SK-N-SH treated with all-trans-retinoic acid at 6 μM for 48 hours (cell line): ENCODE measurements around the gene CDKN1A.

ENCODE experiments used
- ARNTL ChIP-seq: fragments of 450-650 bp; formaldehyde crosslinking; IDR thresholded peaks from 2 replicates; pipeline ENCODE4 v1.5.0; 2020; ENCODE audit warnings: low read depth, mild to moderate bottlenecking, moderate library complexity, borderline replicate concordance
- CREB5 ChIP-seq: fragments of 250-450 bp; sonication (Bioruptor Pico); IDR thresholded peaks from 2 replicates; pipeline ENCODE4 v1.5.1; 2020; ENCODE audit warnings: low read depth, mild to moderate bottlenecking, moderate library complexity
- CSDC2 ChIP-seq: fragments of 250-450 bp; sonication (Bioruptor Pico); IDR thresholded peaks from 2 replicates; pipeline ENCODE4 v1.5.0; 2020; ENCODE audit warnings: mild to moderate bottlenecking, moderate library complexity
- CSRNP3 ChIP-seq: fragments of 250-450 bp; sonication (Bioruptor Pico); IDR thresholded peaks from 2 replicates; pipeline ENCODE4 v1.5.1; 2021; ENCODE audit warnings: mild to moderate bottlenecking, moderate library complexity
- ESRRG ChIP-seq: fragments of 250-450 bp; sonication (Bioruptor Pico); IDR thresholded peaks from 2 replicates; pipeline ENCODE4 v1.6.1; 2021; ENCODE audit warnings: mild to moderate bottlenecking
- GLIS3 ChIP-seq: fragments of 250-450 bp; sonication (Bioruptor Pico); IDR thresholded peaks from 2 replicates; pipeline ENCODE4 v1.5.0; 2020; ENCODE audit warnings: mild to moderate bottlenecking, moderate library complexity
- SNAI2 ChIP-seq: fragments of 250-450 bp; sonication (Bioruptor Pico); IDR thresholded peaks from 2 replicates; pipeline ENCODE4 v1.5.0; 2020; ENCODE audit warnings: mild to moderate bottlenecking, moderate library complexity
- TOX ChIP-seq: fragments of 250-450 bp; sonication (Bioruptor Pico); IDR thresholded peaks from 2 replicates; pipeline ENCODE4 v1.8.0; 2021; ENCODE audit warnings: mild to moderate bottlenecking, moderate library complexity, borderline replicate concordance
- ZFP3 ChIP-seq: fragments of 250-450 bp; sonication (Bioruptor Pico); IDR thresholded peaks from 2 replicates; pipeline ENCODE4 v1.5.0; 2020; ENCODE audit warnings: mild to moderate bottlenecking, moderate library complexity
- ZFP30 ChIP-seq: fragments of 450-650 bp; formaldehyde crosslinking; IDR thresholded peaks from 2 replicates; pipeline ENCODE4 v1.5.0; 2022; ENCODE audit warnings: mild to moderate bottlenecking, moderate library complexity
- TF ChIP-seq, protein P1 (sequence below): fragments of 250-450 bp; sonication (Bioruptor Pico); IDR thresholded peaks from 2 replicates; pipeline ENCODE4 v1.5.0; 2020; ENCODE audit warnings: mild to moderate bottlenecking, moderate library complexity
- TF ChIP-seq, protein P2 (sequence below): fragments of 250-450 bp; sonication (Bioruptor Pico); IDR thresholded peaks from 2 replicates; pipeline ENCODE4 v1.8.0; 2020; ENCODE audit warnings: mild to moderate bottlenecking, moderate library complexity, borderline replicate concordance

- TF ChIP-seq CSRNP3 (CRISPR knock-in tag), result no peak
- no peak for TF ChIP-seq ESRRG (CRISPR knock-in tag)
- TF ChIP-seq CSDC2 (CRISPR knock-in tag), result no peak
- no peak for TF ChIP-seq ZFP30 (CRISPR knock-in tag)
- TF ChIP-seq SNAI2 (CRISPR knock-in tag), result no peak
- no peak for TF ChIP-seq ARNTL (CRISPR knock-in tag)
- TF ChIP-seq, protein P1, sequence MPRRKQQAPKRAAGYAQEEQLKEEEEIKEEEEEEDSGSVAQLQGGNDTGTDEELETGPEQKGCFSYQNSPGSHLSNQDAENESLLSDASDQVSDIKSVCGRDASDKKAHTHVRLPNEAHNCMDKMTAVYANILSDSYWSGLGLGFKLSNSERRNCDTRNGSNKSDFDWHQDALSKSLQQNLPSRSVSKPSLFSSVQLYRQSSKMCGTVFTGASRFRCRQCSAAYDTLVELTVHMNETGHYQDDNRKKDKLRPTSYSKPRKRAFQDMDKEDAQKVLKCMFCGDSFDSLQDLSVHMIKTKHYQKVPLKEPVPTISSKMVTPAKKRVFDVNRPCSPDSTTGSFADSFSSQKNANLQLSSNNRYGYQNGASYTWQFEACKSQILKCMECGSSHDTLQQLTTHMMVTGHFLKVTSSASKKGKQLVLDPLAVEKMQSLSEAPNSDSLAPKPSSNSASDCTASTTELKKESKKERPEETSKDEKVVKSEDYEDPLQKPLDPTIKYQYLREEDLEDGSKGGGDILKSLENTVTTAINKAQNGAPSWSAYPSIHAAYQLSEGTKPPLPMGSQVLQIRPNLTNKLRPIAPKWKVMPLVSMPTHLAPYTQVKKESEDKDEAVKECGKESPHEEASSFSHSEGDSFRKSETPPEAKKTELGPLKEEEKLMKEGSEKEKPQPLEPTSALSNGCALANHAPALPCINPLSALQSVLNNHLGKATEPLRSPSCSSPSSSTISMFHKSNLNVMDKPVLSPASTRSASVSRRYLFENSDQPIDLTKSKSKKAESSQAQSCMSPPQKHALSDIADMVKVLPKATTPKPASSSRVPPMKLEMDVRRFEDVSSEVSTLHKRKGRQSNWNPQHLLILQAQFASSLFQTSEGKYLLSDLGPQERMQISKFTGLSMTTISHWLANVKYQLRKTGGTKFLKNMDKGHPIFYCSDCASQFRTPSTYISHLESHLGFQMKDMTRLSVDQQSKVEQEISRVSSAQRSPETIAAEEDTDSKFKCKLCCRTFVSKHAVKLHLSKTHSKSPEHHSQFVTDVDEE (CRISPR knock-in tag), result no peak
- TF ChIP-seq, protein P2, sequence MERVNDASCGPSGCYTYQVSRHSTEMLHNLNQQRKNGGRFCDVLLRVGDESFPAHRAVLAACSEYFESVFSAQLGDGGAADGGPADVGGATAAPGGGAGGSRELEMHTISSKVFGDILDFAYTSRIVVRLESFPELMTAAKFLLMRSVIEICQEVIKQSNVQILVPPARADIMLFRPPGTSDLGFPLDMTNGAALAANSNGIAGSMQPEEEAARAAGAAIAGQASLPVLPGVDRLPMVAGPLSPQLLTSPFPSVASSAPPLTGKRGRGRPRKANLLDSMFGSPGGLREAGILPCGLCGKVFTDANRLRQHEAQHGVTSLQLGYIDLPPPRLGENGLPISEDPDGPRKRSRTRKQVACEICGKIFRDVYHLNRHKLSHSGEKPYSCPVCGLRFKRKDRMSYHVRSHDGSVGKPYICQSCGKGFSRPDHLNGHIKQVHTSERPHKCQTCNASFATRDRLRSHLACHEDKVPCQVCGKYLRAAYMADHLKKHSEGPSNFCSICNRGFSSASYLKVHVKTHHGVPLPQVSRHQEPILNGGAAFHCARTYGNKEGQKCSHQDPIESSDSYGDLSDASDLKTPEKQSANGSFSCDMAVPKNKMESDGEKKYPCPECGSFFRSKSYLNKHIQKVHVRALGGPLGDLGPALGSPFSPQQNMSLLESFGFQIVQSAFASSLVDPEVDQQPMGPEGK (CRISPR knock-in tag), result no peak
- no peak for TF ChIP-seq GLIS3
- TF ChIP-seq CREB5 (CRISPR knock-in tag), result no peak
- TF ChIP-seq TOX (CRISPR knock-in tag), result no peak
- no peak for TF ChIP-seq ZFP3
Measured at GRCh38 chr6:36703081-36703606, 24.6 kb downstream of the CDKN1A start.
